ENCODE results near the gene NEUROD1. TPM values are rescaled to one million over a fixed set of nuclear protein-coding genes. Genes with fewer than 3 reads are reported as not detected.

NEUROD1 gene
- total RNA-seq, 1 donor from 2014 or later = not detected

GRCh38 chr2:181682795-181683517, 2.6 kb upstream of the NEUROD1 start:
- intact Hi-C loops (cut with micrococcal nuclease) = loop anchor here (5.0 to 10.0 kb wide), 3 partner anchors 209 to 1352 kb away; partner anchors contain the start of genes ITPRID2 and NCKAP1
- TF ChIP-seq CTCF (IDR thresholded peaks at IDR 0.05) = no peak
- no peak for ATAC-seq (ENCODE audit: low read depth)
- POLR2A ChIA-PET = no interaction called here
- Mint-ChIP-seq H3K9me3 (peaks cover 2% of the 10 kb centered on the region), H3K4me3 (peak overlapping the region; percentile 68), H3K36me3 (ENCODE audit: low read depth) (no peaks in the 10 kb centered on the region), H3K4me1 (peaks cover 55% of the 10 kb centered on the region), H3K27me3 (peaks cover 83% of the 10 kb centered on the region), H3K27ac (no peak overlapping the region)
- CTCF ChIA-PET = interaction anchor here (1.4 kb wide), 1 partner anchor 32 kb away, joined by 4 read pairs; no protein-coding TSS in a partner anchor
- no peak for DNase-seq

- TF ChIP-seq CTCF (IDR thresholded peaks at IDR 0.05) = no peak
- intact Hi-C loops (cut with micrococcal nuclease) = loop anchor here (5.0 to 10.0 kb wide), 3 partner anchors 210 to 1353 kb away; partner anchors contain the start of genes ITPRID2 and NCKAP1
- H3K27me3 Mint-ChIP-seq = peaks cover 81% of the 10 kb centered on the region
- peak overlapping the region; percentile 68 for H3K4me3 Mint-ChIP-seq
- DNase-seq (no peak), ATAC-seq (ENCODE audit: low read depth) (peak; percentile 35)
- CTCF ChIA-PET = interaction anchor here (1.4 kb wide), 1 partner anchor 33 kb away, joined by 4 read pairs; no protein-coding TSS in a partner anchor
- peaks cover 2% of the 10 kb centered on the region for H3K9me3 Mint-ChIP-seq
- H3K4me1 Mint-ChIP-seq = peaks cover 59% of the 10 kb centered on the region
- POLR2A ChIA-PET = no interaction called here
- no peaks in the 10 kb centered on the region for H3K36me3 Mint-ChIP-seq (ENCODE audit: low read depth)
- H3K27ac Mint-ChIP-seq = no peak overlapping the region
These were observed 1.9 kb upstream of the NEUROD1 start for GRCh38 chr2:181682026-181682789.

GRCh38 chr2:181680937-181681811, 857 bp upstream of the NEUROD1 start:
- no peak for TF ChIP-seq CTCF (IDR thresholded peaks at IDR 0.05)
- intact Hi-C loops (cut with micrococcal nuclease) = loop anchor here (5.0 to 10.0 kb wide), 3 partner anchors 211 to 1354 kb away; partner anchors contain the start of genes ITPRID2 and NCKAP1
- H3K27ac Mint-ChIP-seq = peak overlapping the region; percentile 44
- H3K4me1 Mint-ChIP-seq = peaks cover 53% of the 10 kb centered on the region
- H3K4me3 Mint-ChIP-seq = peak overlapping the region; percentile 63
- CTCF ChIA-PET = no interaction called here
- no peak for DNase-seq
- peaks cover 77% of the 10 kb centered on the region for H3K27me3 Mint-ChIP-seq
- POLR2A ChIA-PET = interaction anchor here (0.6 kb wide), 1 partner anchor 207 kb away, joined by 3 read pairs; no protein-coding TSS in a partner anchor
- ATAC-seq (ENCODE audit: low read depth) = no peak
- H3K36me3 Mint-ChIP-seq (ENCODE audit: low read depth) = no peaks in the 10 kb centered on the region
- H3K9me3 Mint-ChIP-seq = peaks cover 4% of the 10 kb centered on the region

- POLR2A ChIA-PET = no interaction called here
- H3K27me3 Mint-ChIP-seq = peaks cover 63% of the 10 kb centered on the region
- H3K4me3 Mint-ChIP-seq = no peak overlapping the region
- CTCF ChIA-PET = no interaction called here
- H3K36me3 Mint-ChIP-seq (ENCODE audit: low read depth) = no peaks in the 10 kb centered on the region
- DNase-seq (no peak), ATAC-seq (ENCODE audit: low read depth) (no peak)
- TF ChIP-seq CTCF (IDR thresholded peaks at IDR 0.05) = no peak
- intact Hi-C loops (cut with micrococcal nuclease) = no loop called here
- peaks cover 4% of the 10 kb centered on the region for H3K9me3 Mint-ChIP-seq
- peaks cover 48% of the 10 kb centered on the region for H3K4me1 Mint-ChIP-seq
- no peak overlapping the region for H3K27ac Mint-ChIP-seq
These were observed 755 bp downstream of the NEUROD1 start for GRCh38 chr2:181679544-181679979.
